ENCODE measurements around the gene TMPRSS11B. TPM values are rescaled to one million over a fixed set of nuclear protein-coding genes. Genes with fewer than 3 reads are reported as not detected.

The TMPRSS11B gene
- total RNA-seq, result not detected

GRCh38 chr4:68245594-68245993 lies at the start of gene TMPRSS11B:
TSS of gene TMPRSS11B (minus strand) at chr4:68245694. CDS start at chr4:68245558, 136 bp downstream.
- H3K27me3 ChIP-seq, result no peaks in the 10 kb centered on the region
- H3K36me3 ChIP-seq, result no peaks in the 10 kb centered on the region
- no peaks in the 10 kb centered on the region for H3K9me3 ChIP-seq
- intact Hi-C loops (cut with DNase I), result no loop called here
- no peak within 1 kb of the TSS for H3K4me3 ChIP-seq
- no peak for DNase-seq
- no peaks in the 10 kb centered on the region for H3K4me1 ChIP-seq
- H3K9ac ChIP-seq (ENCODE audit: low read depth in 2 of 2, low read length in 2 of 2), result no peak within 1 kb of the TSS
- H3K27ac ChIP-seq, result no peak within 1 kb of the TSS
- TF ChIP-seq CTCF (IDR thresholded peaks at IDR 0.05), result no peak

GRCh38 chr4:68291256-68291655 lies 45.8 kb upstream of the TMPRSS11B start:
- H3K9ac ChIP-seq (ENCODE audit: low read depth in 2 of 2, low read length in 2 of 2), result no peak overlapping the region
- intact Hi-C loops (cut with DNase I), result no loop called here
- H3K36me3 ChIP-seq, result no peaks in the 10 kb centered on the region
- no peak for TF ChIP-seq CTCF (IDR thresholded peaks at IDR 0.05)
- no peak for DNase-seq
- H3K4me1 ChIP-seq, result no peaks in the 10 kb centered on the region
- no peak overlapping the region for H3K4me3 ChIP-seq
- no peaks in the 10 kb centered on the region for H3K9me3 ChIP-seq
- H3K27me3 ChIP-seq, result no peaks in the 10 kb centered on the region
- no peak overlapping the region for H3K27ac ChIP-seq

- Histone ChIP-seq H3K9me3 (no peaks in the 10 kb centered on the region), H3K4me3 (no peak overlapping the region), H3K4me1 (no peaks in the 10 kb centered on the region), H3K27ac (no peak overlapping the region), H3K9ac (ENCODE audit: low read depth in 2 of 2, low read length in 2 of 2) (no peak overlapping the region), H3K36me3 (no peaks in the 10 kb centered on the region), H3K27me3 (no peaks in the 10 kb centered on the region)
- TF ChIP-seq CTCF (IDR thresholded peaks at IDR 0.05), result no peak
- intact Hi-C loops (cut with DNase I), result no loop called here
- DNase-seq, result no peak
Observed at GRCh38 chr4:68288393-68288740, 42.9 kb upstream of the TMPRSS11B start.

GRCh38 chr4:68287704-68288392 lies 42.4 kb upstream of the TMPRSS11B start:
- no peaks in the 10 kb centered on the region for H3K36me3 ChIP-seq
- H3K4me3 ChIP-seq, result no peak overlapping the region
- no peak for TF ChIP-seq CTCF (IDR thresholded peaks at IDR 0.05)
- DNase-seq, result no peak
- H3K27me3 ChIP-seq, result no peaks in the 10 kb centered on the region
- no peak overlapping the region for H3K27ac ChIP-seq
- no peaks in the 10 kb centered on the region for H3K9me3 ChIP-seq
- intact Hi-C loops (cut with DNase I), result no loop called here
- no peaks in the 10 kb centered on the region for H3K4me1 ChIP-seq
- H3K9ac ChIP-seq (ENCODE audit: low read depth in 2 of 2, low read length in 2 of 2), result no peak overlapping the region

GRCh38 chr4:68283714-68284113 lies 38.2 kb upstream of the TMPRSS11B start:
- H3K27ac ChIP-seq, result no peak overlapping the region
- H3K9me3 ChIP-seq, result no peaks in the 10 kb centered on the region
- H3K9ac ChIP-seq (ENCODE audit: low read depth in 2 of 2, low read length in 2 of 2), result no peak overlapping the region
- DNase-seq, result no peak
- no peak overlapping the region for H3K4me3 ChIP-seq
- no peaks in the 10 kb centered on the region for H3K4me1 ChIP-seq
- TF ChIP-seq CTCF (IDR thresholded peaks at IDR 0.05), result no peak
- intact Hi-C loops (cut with DNase I), result no loop called here
- H3K27me3 ChIP-seq, result no peaks in the 10 kb centered on the region
- no peaks in the 10 kb centered on the region for H3K36me3 ChIP-seq
